CD4-positive, alpha-beta T cell treated with Interleukin-12 subunit alpha and Interleukin-12 subunit beta, for 1 hour (primary cell): ENCODE results near the gene OR2A42.
"Not testable (repeated sequence)": the region's sequence is repeated elsewhere in the genome, so short reads cannot be mapped to it uniquely, and the experiment has no call there.

Experiments used
- DNase-seq: peaks from one replicate; pipeline ENCODE4 v3.0.0-alpha.2; 2020

Gene OR2A42

GRCh38 chr7:144239365-144239764 lies at the start of gene OR2A42:
TSS of gene OR2A42 (minus strand) at chr7:144239605. CDS start at chr7:144232843, 6,762 bp downstream.
- DNase-seq, result not testable (repeated sequence)

- not testable (repeated sequence) for DNase-seq
These were observed 47.9 kb upstream of the OR2A42 start for GRCh38 chr7:144287171-144287784.

GRCh38 chr7:144283716-144284115 lies 44.3 kb upstream of the OR2A42 start:
- not testable (repeated sequence) for DNase-seq

GRCh38 chr7:144282490-144282889 lies 43.1 kb upstream of the OR2A42 start:
- DNase-seq, result not testable (repeated sequence)

- not testable (repeated sequence) for DNase-seq
These were observed 42.6 kb upstream of the OR2A42 start for GRCh38 chr7:144281981-144282380.

GRCh38 chr7:144280010-144280409 lies 40.6 kb upstream of the OR2A42 start:
- not testable (repeated sequence) for DNase-seq

- not testable (repeated sequence) for DNase-seq
These were observed 35.9 kb upstream of the OR2A42 start for GRCh38 chr7:144275281-144275680.

- not testable (repeated sequence) for DNase-seq
These were observed 29.8 kb upstream of the OR2A42 start, which contains the start of gene CTAGE8 for GRCh38 chr7:144269188-144269587. TSS of gene CTAGE8 (minus strand) at chr7:144269288. CDS start at chr7:144269250, 38 bp downstream.

GRCh38 chr7:144264692-144265091 lies 25.3 kb upstream of the OR2A42 start, which contains the start of gene OR2A7:
TSS of gene OR2A7 (minus strand) at chr7:144264792. CDS start at chr7:144259628, 5,164 bp downstream.
- not testable (repeated sequence) for DNase-seq

GRCh38 chr7:144262128-144262527 lies 22.7 kb upstream of the OR2A42 start:
- not testable (repeated sequence) for DNase-seq

GRCh38 chr7:144259067-144259466 lies 19.7 kb upstream of the OR2A42 start:
- not testable (repeated sequence) for DNase-seq

- no peak for DNase-seq
These were observed 16.7 kb upstream of the OR2A42 start for GRCh38 chr7:144256112-144256511.

GRCh38 chr7:144255471-144255897 lies 16.1 kb upstream of the OR2A42 start:
- DNase-seq, result no peak

- not testable (repeated sequence) for DNase-seq
These were observed 12.9 kb upstream of the OR2A42 start for GRCh38 chr7:144252307-144252706.

GRCh38 chr7:144247674-144248330 lies 8.4 kb upstream of the OR2A42 start:
- not testable (repeated sequence) for DNase-seq

GRCh38 chr7:144246967-144247366 lies 7.6 kb upstream of the OR2A42 start:
- DNase-seq, result not testable (repeated sequence)

GRCh38 chr7:144245372-144245771 lies 6.0 kb upstream of the OR2A42 start:
- DNase-seq, result not testable (repeated sequence)

GRCh38 chr7:144238530-144239082 lies 799 bp downstream of the OR2A42 start:
- not testable (repeated sequence) for DNase-seq

GRCh38 chr7:144233039-144233438 lies 6.4 kb downstream of the OR2A42 start:
- DNase-seq, result not testable (repeated sequence)

- DNase-seq, result not testable (repeated sequence)
These were observed 8.4 kb downstream of the OR2A42 start for GRCh38 chr7:144231027-144231426.

- DNase-seq, result not testable (repeated sequence)
These were observed 10.6 kb downstream of the OR2A42 start for GRCh38 chr7:144228810-144229209.

GRCh38 chr7:144226866-144227265 lies 12.5 kb downstream of the OR2A42 start:
- DNase-seq, result not testable (repeated sequence)

- not testable (repeated sequence) for DNase-seq
These were observed 15.7 kb downstream of the OR2A42 start for GRCh38 chr7:144223675-144224074.

GRCh38 chr7:144220531-144220930 lies 18.9 kb downstream of the OR2A42 start:
- not testable (repeated sequence) for DNase-seq
